SJSA1 (cell line): ENCODE results near the gene RERE. TPM values are rescaled to one million over a fixed set of nuclear protein-coding genes. Genes with fewer than 3 reads are reported as not detected.

Experiments used
- DNase-seq, 2 experiments: peaks; one replicate each; pipeline ENCODE4 v3.0.0-alpha.2; 2015 to 2020; ENCODE audit warnings: low spot score in 2 of 2, low read depth in 1 of 2
- H3K27ac ChIP-seq: fragments of 250-450 bp; sonication (Bioruptor Pico); 2 replicates; pipeline ENCODE4 v1.5.1; 2020; ENCODE audit warnings: mild to moderate bottlenecking, moderate library complexity
- H3K27me3 ChIP-seq: fragments of 250-450 bp; sonication (Bioruptor Pico); replicated peaks from 2 replicates; pipeline ENCODE4 v1.5.1; 2020; ENCODE audit warnings: mild to moderate bottlenecking, moderate library complexity
- H3K36me3 ChIP-seq: fragments of 250-450 bp; sonication (Bioruptor Pico); 2 replicates; pipeline ENCODE4 v1.5.1; 2020; ENCODE audit warnings: mild to moderate bottlenecking
- H3K4me1 ChIP-seq: fragments of 250-450 bp; sonication (Bioruptor Pico); replicated peaks from 2 replicates; pipeline ENCODE4 v1.6.1; 2021; ENCODE audit warnings: mild to moderate bottlenecking
- H3K4me3 ChIP-seq: fragments of 250-450 bp; sonication (Bioruptor Pico); 2 replicates; pipeline ENCODE4 v1.5.1; 2020; ENCODE audit warnings: mild to moderate bottlenecking
- H3K9me3 ChIP-seq: fragments of 250-450 bp; sonication (Bioruptor Pico); replicated peaks from 2 replicates; pipeline ENCODE4 v1.5.1; 2020; ENCODE audit warnings: mild to moderate bottlenecking
- total RNA-seq: library from RNA; depleted of rRNA; stranded (reverse); fragments of >200 nt; shearing (Covaris generic); gene quantifications from 2 replicates; pipeline ENCODE4 v1.2.3, GENCODE V29; 2014

The RERE gene
- total RNA-seq, 1 experiment from 2014 or later: 15.7 TPM

- H3K4me3 ChIP-seq: no peak overlapping the region
- H3K4me1 ChIP-seq: peaks cover 35% of the 10 kb centered on the region
- H3K9me3 ChIP-seq: no peaks in the 10 kb centered on the region
- H3K27me3 ChIP-seq: no peaks in the 10 kb centered on the region
- peak overlapping the region; percentile 97 for H3K27ac ChIP-seq
- peak in 1 of 2 experiments; percentile 44 for DNase-seq
- H3K36me3 ChIP-seq: no peaks in the 10 kb centered on the region
Measured at GRCh38 chr1:8342325-8342724, 475.1 kb downstream of the RERE start.

GRCh38 chr1:8340448-8340847 is 477.0 kb downstream of the RERE start:
- peaks cover 35% of the 10 kb centered on the region for H3K4me1 ChIP-seq
- H3K36me3 ChIP-seq: no peaks in the 10 kb centered on the region
- H3K27me3 ChIP-seq: no peaks in the 10 kb centered on the region
- H3K9me3 ChIP-seq: no peaks in the 10 kb centered on the region
- H3K27ac ChIP-seq: no peak overlapping the region
- no peak overlapping the region for H3K4me3 ChIP-seq
- no peak for DNase-seq

DNA sequence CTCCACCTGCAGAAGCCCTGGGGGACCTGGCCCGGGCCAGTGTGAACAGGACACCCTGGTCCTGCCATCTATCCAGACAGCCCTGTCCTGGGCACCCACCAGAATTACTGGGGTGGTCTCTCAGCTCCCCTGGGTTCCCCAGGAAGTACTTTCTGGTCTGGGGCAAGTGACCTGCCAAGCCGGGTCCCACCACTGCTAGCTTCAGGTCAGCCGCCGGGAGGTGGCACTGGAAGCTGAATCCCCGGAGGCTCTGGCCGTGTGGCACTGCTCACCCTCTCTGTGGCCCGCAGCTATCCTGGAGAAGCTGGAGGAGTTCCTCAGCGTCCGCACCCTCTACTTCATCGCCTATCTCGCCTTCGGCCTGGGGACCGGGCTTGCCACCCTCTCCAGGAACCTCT is 478.2 kb downstream of the RERE start:
- Histone ChIP-seq H3K4me1 (peaks cover 31% of the 10 kb centered on the region), H3K9me3 (no peaks in the 10 kb centered on the region), H3K36me3 (no peaks in the 10 kb centered on the region), H3K4me3 (no peak overlapping the region), H3K27ac (no peak overlapping the region), H3K27me3 (no peaks in the 10 kb centered on the region)
- DNase-seq: no peak

- H3K4me1 ChIP-seq: peaks cover 26% of the 10 kb centered on the region
- no peaks in the 10 kb centered on the region for H3K36me3 ChIP-seq
- no peak overlapping the region for H3K27ac ChIP-seq
- no peak for DNase-seq
- no peaks in the 10 kb centered on the region for H3K9me3 ChIP-seq
- H3K27me3 ChIP-seq: no peaks in the 10 kb centered on the region
- H3K4me3 ChIP-seq: no peak overlapping the region
Measured at GRCh38 chr1:8338526-8339202, 478.8 kb downstream of the RERE start.

GRCh38 chr1:8337776-8338525 is 479.5 kb downstream of the RERE start:
- Histone ChIP-seq H3K27ac (no peak overlapping the region), H3K4me3 (no peak overlapping the region), H3K4me1 (peaks cover 19% of the 10 kb centered on the region), H3K27me3 (no peaks in the 10 kb centered on the region), H3K36me3 (no peaks in the 10 kb centered on the region), H3K9me3 (no peaks in the 10 kb centered on the region)
- DNase-seq: no peak

DNA sequence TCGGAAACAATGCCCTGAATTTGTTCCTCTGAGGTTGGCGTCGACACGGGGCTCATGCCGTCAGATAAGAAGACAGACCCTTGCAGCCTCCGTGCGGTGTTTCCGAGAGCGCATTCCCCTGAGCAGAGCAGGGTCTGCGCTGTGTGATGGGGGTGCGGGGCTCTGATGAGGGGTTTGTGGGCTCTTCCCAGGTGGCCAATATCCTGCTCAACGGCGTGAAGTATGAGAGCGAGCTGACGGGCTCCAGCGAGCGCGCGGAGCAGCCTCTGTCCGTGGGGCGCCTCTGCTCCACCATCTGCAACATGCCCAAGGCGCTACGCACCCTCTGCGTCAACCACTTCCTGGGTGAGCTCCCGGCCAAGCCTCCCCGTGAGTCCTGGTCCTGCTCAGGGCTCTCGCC is 482.2 kb downstream of the RERE start:
- no peak for DNase-seq
- H3K27me3 ChIP-seq: no peaks in the 10 kb centered on the region
- no peaks in the 10 kb centered on the region for H3K36me3 ChIP-seq
- H3K4me3 ChIP-seq: no peak overlapping the region
- H3K9me3 ChIP-seq: no peaks in the 10 kb centered on the region
- no peaks in the 10 kb centered on the region for H3K4me1 ChIP-seq
- H3K27ac ChIP-seq: no peak overlapping the region

DNA sequence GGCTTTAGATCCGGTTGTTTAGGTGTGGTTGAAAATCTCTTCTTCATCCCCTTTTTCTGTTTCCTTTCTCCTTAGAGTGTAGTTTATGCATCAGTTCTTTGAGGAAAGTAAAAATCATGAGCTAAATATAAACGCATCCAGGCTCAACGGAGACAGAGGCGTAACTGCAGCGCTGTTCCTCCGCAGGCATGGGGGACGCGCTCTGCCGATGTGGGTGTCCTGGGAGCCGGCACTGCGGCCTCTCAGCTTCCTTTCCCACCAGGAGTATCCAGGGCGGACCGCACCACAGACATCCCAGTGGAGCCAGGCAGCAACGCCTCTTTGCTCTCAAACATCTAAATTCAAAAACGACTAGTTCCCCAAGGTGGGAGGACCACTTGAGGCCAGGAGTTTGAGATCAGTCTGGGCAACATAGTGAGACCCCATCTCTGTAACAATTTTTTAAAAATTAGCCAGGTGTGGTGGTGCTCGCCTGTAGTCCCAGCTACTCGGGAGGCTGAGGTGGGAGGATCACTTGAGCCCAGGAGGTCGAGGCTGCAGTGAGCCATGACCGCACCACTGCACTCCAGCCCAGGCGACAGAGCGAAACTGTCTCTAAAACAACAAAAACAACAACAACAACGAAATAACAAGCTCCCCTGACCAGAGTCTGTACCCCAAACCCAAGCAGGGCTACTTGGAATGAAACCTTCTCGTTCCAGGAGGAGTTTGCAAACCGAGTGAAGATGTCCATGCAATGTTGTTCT is 483.2 kb downstream of the RERE start:
- no peak overlapping the region for H3K27ac ChIP-seq
- H3K27me3 ChIP-seq: no peaks in the 10 kb centered on the region
- no peaks in the 10 kb centered on the region for H3K36me3 ChIP-seq
- H3K4me3 ChIP-seq: no peak overlapping the region
- H3K9me3 ChIP-seq: no peaks in the 10 kb centered on the region
- H3K4me1 ChIP-seq: no peaks in the 10 kb centered on the region
- no peak for DNase-seq

DNA sequence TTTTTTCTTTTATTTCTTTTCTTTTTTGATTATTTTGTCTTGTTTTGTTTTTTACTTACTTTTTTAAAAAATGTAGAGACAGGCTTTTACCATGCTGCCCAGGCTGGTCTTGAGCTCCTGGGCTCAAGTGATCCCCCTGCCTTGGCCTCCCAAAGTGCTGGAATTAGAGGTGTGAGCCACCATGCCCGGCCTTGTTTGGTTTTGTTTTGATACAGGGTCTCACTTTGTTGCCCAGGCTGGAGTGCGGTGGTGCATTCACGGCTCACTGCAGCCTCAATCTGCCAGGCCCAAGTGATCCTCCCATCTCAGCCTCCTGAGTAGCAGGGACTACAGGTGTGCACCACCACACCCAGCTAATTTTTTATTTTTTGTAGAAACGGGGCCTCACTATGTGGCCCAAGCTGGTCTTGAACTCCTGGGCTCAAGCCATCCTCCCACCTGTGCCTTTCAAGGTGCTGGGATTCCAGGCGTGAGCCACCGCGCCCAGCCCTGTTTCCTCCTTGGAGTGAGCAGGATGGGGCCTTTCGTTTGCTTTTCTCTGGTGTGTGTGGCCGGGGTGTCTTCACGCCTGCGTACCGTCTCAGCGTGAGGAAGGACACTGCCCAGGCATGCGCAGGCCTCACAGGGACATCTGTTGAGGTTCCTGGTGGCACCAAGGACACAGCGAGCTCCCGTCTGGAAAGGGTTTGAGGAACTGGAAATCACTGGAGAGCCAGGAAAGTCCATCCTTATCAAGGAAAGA is 484.0 kb downstream of the RERE start:
- Histone ChIP-seq H3K36me3 (no peaks in the 10 kb centered on the region), H3K27me3 (no peaks in the 10 kb centered on the region), H3K4me3 (no peak overlapping the region), H3K9me3 (no peaks in the 10 kb centered on the region), H3K27ac (no peak overlapping the region), H3K4me1 (no peaks in the 10 kb centered on the region)
- DNase-seq: no peak

- H3K36me3 ChIP-seq: no peaks in the 10 kb centered on the region
- no peaks in the 10 kb centered on the region for H3K9me3 ChIP-seq
- no peaks in the 10 kb centered on the region for H3K4me1 ChIP-seq
- H3K4me3 ChIP-seq: no peak overlapping the region
- no peak for DNase-seq
- no peak overlapping the region for H3K27ac ChIP-seq
- H3K27me3 ChIP-seq: no peaks in the 10 kb centered on the region
Measured at GRCh38 chr1:8332806-8333205, 484.6 kb downstream of the RERE start.

DNA sequence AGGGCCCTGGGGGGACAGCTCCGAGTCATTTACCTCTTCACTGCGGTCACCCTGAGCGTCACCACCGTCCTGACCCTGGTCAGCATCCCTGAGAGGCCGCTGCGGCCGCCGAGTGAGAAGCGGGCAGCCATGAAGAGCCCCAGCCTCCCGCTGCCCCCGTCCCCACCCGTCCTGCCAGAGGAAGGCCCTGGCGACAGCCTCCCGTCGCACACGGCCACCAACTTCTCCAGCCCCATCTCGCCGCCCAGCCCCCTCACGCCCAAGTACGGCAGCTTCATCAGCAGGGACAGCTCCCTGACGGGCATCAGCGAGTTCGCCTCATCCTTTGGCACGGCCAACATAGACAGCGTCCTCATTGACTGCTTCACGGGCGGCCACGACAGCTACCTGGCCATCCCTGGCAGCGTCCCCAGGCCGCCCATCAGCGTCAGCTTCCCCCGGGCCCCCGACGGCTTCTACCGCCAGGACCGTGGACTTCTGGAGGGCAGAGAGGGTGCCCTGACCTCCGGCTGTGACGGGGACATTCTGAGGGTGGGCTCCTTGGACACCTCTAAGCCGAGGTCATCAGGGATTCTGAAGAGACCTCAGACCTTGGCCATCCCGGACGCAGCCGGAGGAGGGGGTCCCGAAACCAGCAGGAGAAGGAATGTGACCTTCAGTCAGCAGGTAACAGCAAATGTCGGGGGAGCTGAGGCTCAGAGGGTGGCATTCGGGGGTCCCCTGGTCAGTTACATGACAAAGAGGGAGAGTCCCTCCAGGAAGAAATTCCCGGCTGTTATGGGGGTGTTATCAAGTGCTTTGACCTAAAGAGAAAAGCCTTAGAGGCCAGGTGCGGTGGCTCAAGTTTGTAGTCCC is 486.9 kb downstream of the RERE start:
- H3K4me1 ChIP-seq: no peaks in the 10 kb centered on the region
- no peak for DNase-seq

DNA sequence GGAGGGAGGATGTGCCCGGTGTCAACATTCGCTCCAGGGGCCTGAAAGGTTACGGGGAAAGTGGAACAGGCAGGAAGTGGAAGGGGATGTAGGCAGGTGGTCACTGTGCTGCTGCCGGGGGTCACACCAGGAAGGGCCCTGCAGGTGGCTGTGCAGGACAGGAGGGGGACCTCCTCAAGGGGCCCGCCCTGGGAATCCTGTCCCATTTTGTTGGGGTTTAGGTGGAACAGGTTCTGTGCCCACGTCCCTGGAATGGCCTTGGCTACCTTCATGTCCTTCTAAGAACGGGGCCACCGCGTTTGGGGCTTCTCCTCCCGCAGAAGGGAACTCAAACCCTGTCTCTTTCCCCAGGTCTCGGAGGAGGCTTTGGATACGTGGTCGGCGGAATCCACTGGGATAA is 487.6 kb downstream of the RERE start:
- Histone ChIP-seq H3K4me3 (no peak overlapping the region), H3K36me3 (peaks cover 3% of the 10 kb centered on the region; the same call in 1 of the 2 replicates), H3K27me3 (no peaks in the 10 kb centered on the region), H3K27ac (no peak overlapping the region), H3K9me3 (no peaks in the 10 kb centered on the region), H3K4me1 (no peaks in the 10 kb centered on the region)
- DNase-seq: no peak

More for the DNA sequence above, 486.9 kb downstream of the RERE start:
- Histone ChIP-seq H3K27me3 (no peaks in the 10 kb centered on the region), H3K9me3 (no peaks in the 10 kb centered on the region), H3K36me3 (peaks cover 3% of the 10 kb centered on the region; the same call in 1 of the 2 replicates), H3K27ac (no peak overlapping the region), H3K4me3 (no peak overlapping the region)

GRCh38 chr1:8329439-8329838 is 488.0 kb downstream of the RERE start:
- Histone ChIP-seq H3K9me3 (no peaks in the 10 kb centered on the region), H3K4me3 (no peak overlapping the region), H3K36me3 (peaks cover 3% of the 10 kb centered on the region; the same call in 1 of the 2 replicates), H3K27ac (no peak overlapping the region), H3K27me3 (no peaks in the 10 kb centered on the region), H3K4me1 (no peaks in the 10 kb centered on the region)
- no peak for DNase-seq

DNA sequence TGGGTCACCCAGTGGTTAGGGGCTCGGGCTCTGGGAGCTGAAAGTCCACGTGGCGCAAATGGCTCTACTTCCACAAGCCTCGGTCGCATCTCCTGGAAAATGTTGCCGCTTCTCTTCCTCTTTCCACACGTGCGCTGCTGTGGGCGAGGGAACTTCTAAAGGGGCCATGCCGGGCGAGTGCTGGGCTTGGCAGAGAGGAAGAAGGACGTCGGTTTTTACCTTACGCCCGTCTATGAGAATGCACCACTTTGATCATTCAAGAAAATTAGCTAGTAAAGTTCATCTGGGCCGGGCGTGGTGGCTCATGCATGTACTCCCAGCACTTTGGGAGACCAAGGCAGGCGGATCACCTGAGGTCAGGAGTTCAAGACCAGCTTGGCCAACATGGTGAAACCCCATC is 489.2 kb downstream of the RERE start:
- Histone ChIP-seq H3K36me3 (peaks cover 3% of the 10 kb centered on the region; the same call in 1 of the 2 replicates), H3K27ac (no peak overlapping the region), H3K4me3 (no peak overlapping the region), H3K4me1 (no peaks in the 10 kb centered on the region), H3K27me3 (no peaks in the 10 kb centered on the region), H3K9me3 (no peaks in the 10 kb centered on the region)
- DNase-seq: no peak
